Measurements from ENCODE around the gene AGT. TPM values are rescaled to one million over a fixed set of nuclear protein-coding genes. Genes with fewer than 3 reads are reported as not detected.

Gene AGT
- total RNA-seq, 1 experiment from 2014 or later: 0.93 TPM

- Histone ChIP-seq H3K79me2 (ENCODE audit: insufficient read depth, low read length) (no peaks in the 10 kb centered on the region), H3K27me3 (ENCODE audit: insufficient read depth, low read length) (0 out of 2 replicates have a peak, but pooled peaks cover 4% of the 10 kb centered on the region), H3K4me2 (ENCODE audit: low read length) (no peak overlapping the region), H3K4me3 (replicated peaks in 1 of 2; ENCODE audit: low read depth in 1 of 2, low read length in 2 of 2) (no peak overlapping the region), H3K27ac (ENCODE audit: low read depth, low read length) (no peak overlapping the region), H4K20me1 (ENCODE audit: insufficient read depth) (no peaks in the 10 kb centered on the region), H3K36me3 (ENCODE audit: control insufficient read depth in 1 of 2, insufficient read depth in 2 of 2, low read length in 2 of 2) (no peaks in the 10 kb centered on the region), H3K9me3 (ENCODE audit: control insufficient read depth in 1 of 2, insufficient read depth in 1 of 2, low read depth in 1 of 2, low read length in 2 of 2) (no peaks in the 10 kb centered on the region), H2AFZ (ENCODE audit: low read depth, low read length, poor library complexity, severe bottlenecking) (no peak overlapping the region), H3K9ac (ENCODE audit: low read length) (no peak overlapping the region), H3K4me1 (ENCODE audit: control insufficient read depth in 1 of 2, insufficient read depth in 2 of 2, low read length in 2 of 2) (peaks cover 0 to 5% of the 10 kb centered on the region in 2 experiments; a peak in 2 of 4 replicates), H3K9me2 (ENCODE audit: insufficient read depth) (no peaks in the 10 kb centered on the region)
- ChIA-PET CTCF (no interaction called here), POLR2A (no interaction called here), RAD21 (ENCODE audit: low non-redundant PET in 1 of 2, low total read pairs in 2 of 2, uncharacterized antibody in 2 of 2, unreplicated experiment in 2 of 2) (no interaction called here)
- no peak for ATAC-seq
- intact Hi-C loops (cut with micrococcal nuclease): no loop called here
- DNase-seq (ENCODE audit: low read depth, low spot score): no peak
- no TSS peak for BruUV-seq (replicated peaks)
- TF ChIP-seq POLR2AphosphoS5 (IDR thresholded peaks at IDR 0.05; ENCODE audit: low read depth, low read length) (no peak), JUND (IDR thresholded peaks at IDR 0.05) (no peak), CEBPB (IDR thresholded peaks at IDR 0.05; ENCODE audit: low read depth) (no peak), SRF (IDR thresholded peaks at IDR 0.05; ENCODE audit: low read depth) (no peak), POLR2A (IDR thresholded peaks at IDR 0.05; ENCODE audit: borderline replicate concordance, extremely low read depth, insufficient read depth, insufficient read length) (no peak), EZH2 (IDR thresholded peaks at IDR 0.05) (no peak), ELF1 (IDR thresholded peaks at IDR 0.05; ENCODE audit: borderline replicate concordance, low read depth) (no peak), ZNF274 (IDR thresholded peaks at IDR 0.05; ENCODE audit: low read depth, low read length) (no peak), TCF7L2 (IDR thresholded peaks at IDR 0.05; ENCODE audit: borderline replicate concordance, extremely low read depth, insufficient read depth, insufficient read length) (no peak), EGR1 (IDR thresholded peaks at IDR 0.05; ENCODE audit: low read depth) (no peak), REST (IDR thresholded peaks at IDR 0.05; ENCODE audit: low read depth) (no peak), SIN3A (IDR thresholded peaks at IDR 0.05; ENCODE audit: low read depth) (no peak), FOSL1 (IDR thresholded peaks at IDR 0.05; ENCODE audit: low read depth) (no peak), RAD21 (IDR thresholded peaks at IDR 0.05; ENCODE audit: low read depth) (no peak), ATF3 (IDR thresholded peaks at IDR 0.05) (no peak), SP1 (IDR thresholded peaks at IDR 0.05; ENCODE audit: low read depth) (no peak), CBX3 (IDR thresholded peaks at IDR 0.05; ENCODE audit: low read depth) (no peak), YY1 (IDR thresholded peaks at IDR 0.05; ENCODE audit: extremely low read depth, insufficient replicate concordance, low read depth, low read length) (no peak)
- TF ChIP-seq, protein P1, sequence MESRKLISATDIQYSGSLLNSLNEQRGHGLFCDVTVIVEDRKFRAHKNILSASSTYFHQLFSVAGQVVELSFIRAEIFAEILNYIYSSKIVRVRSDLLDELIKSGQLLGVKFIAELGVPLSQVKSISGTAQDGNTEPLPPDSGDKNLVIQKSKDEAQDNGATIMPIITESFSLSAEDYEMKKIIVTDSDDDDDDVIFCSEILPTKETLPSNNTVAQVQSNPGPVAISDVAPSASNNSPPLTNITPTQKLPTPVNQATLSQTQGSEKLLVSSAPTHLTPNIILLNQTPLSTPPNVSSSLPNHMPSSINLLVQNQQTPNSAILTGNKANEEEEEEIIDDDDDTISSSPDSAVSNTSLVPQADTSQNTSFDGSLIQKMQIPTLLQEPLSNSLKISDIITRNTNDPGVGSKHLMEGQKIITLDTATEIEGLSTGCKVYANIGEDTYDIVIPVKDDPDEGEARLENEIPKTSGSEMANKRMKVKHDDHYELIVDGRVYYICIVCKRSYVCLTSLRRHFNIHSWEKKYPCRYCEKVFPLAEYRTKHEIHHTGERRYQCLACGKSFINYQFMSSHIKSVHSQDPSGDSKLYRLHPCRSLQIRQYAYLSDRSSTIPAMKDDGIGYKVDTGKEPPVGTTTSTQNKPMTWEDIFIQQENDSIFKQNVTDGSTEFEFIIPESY (IDR thresholded peaks at IDR 0.05; ENCODE audit: extremely low read depth, insufficient replicate concordance, low read length): no peak
- TF ChIP-seq, protein P2, sequence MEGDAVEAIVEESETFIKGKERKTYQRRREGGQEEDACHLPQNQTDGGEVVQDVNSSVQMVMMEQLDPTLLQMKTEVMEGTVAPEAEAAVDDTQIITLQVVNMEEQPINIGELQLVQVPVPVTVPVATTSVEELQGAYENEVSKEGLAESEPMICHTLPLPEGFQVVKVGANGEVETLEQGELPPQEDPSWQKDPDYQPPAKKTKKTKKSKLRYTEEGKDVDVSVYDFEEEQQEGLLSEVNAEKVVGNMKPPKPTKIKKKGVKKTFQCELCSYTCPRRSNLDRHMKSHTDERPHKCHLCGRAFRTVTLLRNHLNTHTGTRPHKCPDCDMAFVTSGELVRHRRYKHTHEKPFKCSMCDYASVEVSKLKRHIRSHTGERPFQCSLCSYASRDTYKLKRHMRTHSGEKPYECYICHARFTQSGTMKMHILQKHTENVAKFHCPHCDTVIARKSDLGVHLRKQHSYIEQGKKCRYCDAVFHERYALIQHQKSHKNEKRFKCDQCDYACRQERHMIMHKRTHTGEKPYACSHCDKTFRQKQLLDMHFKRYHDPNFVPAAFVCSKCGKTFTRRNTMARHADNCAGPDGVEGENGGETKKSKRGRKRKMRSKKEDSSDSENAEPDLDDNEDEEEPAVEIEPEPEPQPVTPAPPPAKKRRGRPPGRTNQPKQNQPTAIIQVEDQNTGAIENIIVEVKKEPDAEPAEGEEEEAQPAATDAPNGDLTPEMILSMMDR (IDR thresholded peaks at IDR 0.05 in 2 of 3, conservative IDR thresholded peaks at IDR 0.05 in 1 of 3; ENCODE audit: borderline replicate concordance in 1 of 3, insufficient read depth in 1 of 3, low read depth in 2 of 3, low read length in 2 of 3): no peak
Measured at GRCh38 chr1:230737622-230738262, 23.8 kb upstream of the AGT start.
